HT1080 (cell line): ENCODE measurements around the gene MANF. TPM values are rescaled to one million over a fixed set of nuclear protein-coding genes. Genes with fewer than 3 reads are reported as not detected.

Experiments used
- DNase-seq: peaks from one replicate; pipeline ENCODE4 v3.0.0-alpha.2; 2015; ENCODE audit warnings: low read depth
- total RNA-seq: library from RNA; depleted of rRNA; stranded (reverse); fragments of >200 nt; shearing (Covaris generic); gene quantifications from 2 replicates; pipeline ENCODE4 v1.2.3, GENCODE V29; 2014; rRNA removed

Gene MANF
- total RNA-seq, 1 experiment from 2014 or later: 115 TPM

DNA sequence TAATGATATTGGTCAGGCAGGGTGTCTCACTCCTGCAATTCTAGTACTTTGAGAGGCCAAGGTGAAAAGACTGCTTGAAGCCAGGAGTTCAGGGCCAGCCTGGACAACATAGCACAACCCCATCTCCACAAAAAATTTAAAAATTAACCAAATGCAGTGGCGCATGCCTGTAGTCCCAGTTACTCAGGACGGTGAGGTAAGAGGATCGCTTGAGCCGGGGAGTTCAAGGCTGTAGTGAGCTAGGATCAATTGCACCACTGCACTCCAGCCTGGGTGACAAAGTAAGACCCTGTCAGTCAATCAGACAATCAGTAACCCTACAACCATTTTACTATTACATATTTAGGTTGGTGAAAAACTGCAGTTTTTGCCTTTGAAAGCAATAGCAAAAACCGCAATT lies 49.0 kb downstream of the MANF start:
- DNase-seq: no peak

- peak; percentile 38 for DNase-seq
These were observed 49.7 kb downstream of the MANF start for GRCh38 chr3:51434746-51435327.

- DNase-seq: peak; percentile 38
These were observed 52.0 kb downstream of the MANF start for GRCh38 chr3:51436998-51437639.

Other genes with a start within 250 kb of the MANF start
- 28.7 and 38.3 TPM in 2 replicates for gene RBM15B, start 6.0 kb downstream of the MANF start, total RNA-seq
- 16.6 and 23.4 TPM in 2 replicates for gene DCAF1, start 114.7 kb downstream of the MANF start, total RNA-seq
- 9.3 and 12.3 TPM in 2 replicates for gene RAD54L2, start 153.4 kb downstream of the MANF start, total RNA-seq